Measurements from ENCODE around the gene LENEP.
"Not testable (repeated sequence)": the region's sequence is repeated elsewhere in the genome, so short reads cannot be mapped to it uniquely, and the experiment has no call there.

The LENEP gene

GRCh38 chr1:154972517-154973343 is 20.7 kb upstream of the LENEP start:
- in situ Hi-C loops (cut with MboI; ENCODE audit: low pct_unique_long_range_greater_than_20kb, low sequenced_read_pairs) = no loop called here
- no peak for DNase-seq

DNA sequence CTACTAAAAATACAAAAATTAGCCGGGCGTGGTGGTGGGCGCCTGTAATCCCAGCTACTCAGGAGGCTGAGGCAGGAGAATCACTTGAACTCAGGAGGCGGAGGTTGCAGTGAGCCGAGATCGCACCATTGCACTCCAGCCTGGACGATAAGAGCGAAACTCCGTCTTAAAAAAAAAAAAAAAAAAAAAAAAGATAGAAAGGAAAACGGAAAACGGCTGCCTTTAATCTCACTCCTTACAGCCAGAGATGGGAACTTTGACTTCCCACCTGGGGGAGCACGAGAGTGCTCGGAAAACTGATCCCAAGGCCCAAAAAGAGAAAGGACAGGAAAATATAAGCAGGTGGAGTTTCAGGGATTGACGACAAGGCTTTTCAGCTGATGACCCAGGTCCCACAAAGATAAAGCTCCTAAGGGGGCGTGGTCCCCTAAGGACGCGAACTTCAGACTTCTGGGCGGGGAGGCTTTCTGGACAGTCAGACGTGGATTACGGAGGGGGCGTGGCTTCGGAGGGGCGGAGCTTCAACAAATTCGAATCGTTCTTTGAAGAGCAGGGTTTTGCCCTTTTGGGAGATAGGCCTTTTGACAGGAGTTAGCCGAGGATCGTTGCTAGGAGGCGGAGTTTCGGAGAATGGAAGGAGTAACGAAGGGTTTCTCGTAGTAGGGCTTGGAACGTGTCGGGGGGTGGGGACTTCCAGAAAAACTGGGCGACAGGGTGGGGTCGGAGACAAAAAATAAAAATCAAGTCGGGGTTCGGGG is 19.9 kb upstream of the LENEP start:
- in situ Hi-C loops (cut with MboI; ENCODE audit: low pct_unique_long_range_greater_than_20kb, low sequenced_read_pairs) = no loop called here
- peak; percentile 93 for DNase-seq

- in situ Hi-C loops (cut with MboI; ENCODE audit: low pct_unique_long_range_greater_than_20kb, low sequenced_read_pairs) = no loop called here
- peak; percentile 99 for DNase-seq
Observed at GRCh38 chr1:154974102-154974807, 19.1 kb upstream of the LENEP start, which contains the start of gene CKS1B. Gene CKS1B (plus strand): TSS chr1:154974681. CDS start chr1:154974746, 65 bp downstream.

GRCh38 chr1:154974808-154975408 is 18.5 kb upstream of the LENEP start:
- peak; percentile 97 for DNase-seq
- in situ Hi-C loops (cut with MboI; ENCODE audit: low pct_unique_long_range_greater_than_20kb, low sequenced_read_pairs) = no loop called here

DNA sequence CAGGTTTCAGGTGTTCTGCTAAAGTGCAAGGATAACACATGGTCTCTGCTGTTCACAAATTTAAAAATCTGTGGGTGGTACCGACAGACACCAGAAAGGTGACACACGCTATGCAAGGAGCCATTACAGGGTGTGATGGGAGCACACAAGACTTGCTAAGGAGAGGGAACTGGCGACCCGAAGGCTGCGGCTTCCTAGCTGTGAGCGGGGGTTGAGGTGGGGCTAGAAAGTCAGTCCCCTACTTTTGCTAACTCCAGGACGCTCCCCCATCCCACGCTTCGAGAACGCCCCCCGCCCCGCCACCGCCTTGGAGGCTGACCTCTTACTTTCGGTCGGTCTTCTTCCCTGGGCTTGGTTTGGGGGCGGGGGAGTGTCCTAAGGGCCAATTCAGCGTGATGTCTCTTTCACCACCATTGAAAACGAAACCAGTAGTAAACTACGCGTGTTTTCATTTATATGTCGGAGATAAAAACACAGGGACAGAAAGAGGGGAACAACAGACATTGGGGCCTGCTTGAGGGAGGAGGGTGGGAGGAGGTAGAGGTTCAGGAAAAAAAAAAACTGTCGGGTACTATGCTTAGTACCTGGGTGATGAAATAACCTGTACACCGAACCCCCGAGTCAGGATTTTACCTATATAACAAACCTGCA is 17.9 kb upstream of the LENEP start:
- no peak for DNase-seq
- in situ Hi-C loops (cut with MboI; ENCODE audit: low pct_unique_long_range_greater_than_20kb, low sequenced_read_pairs) = no loop called here

- in situ Hi-C loops (cut with MboI; ENCODE audit: low pct_unique_long_range_greater_than_20kb, low sequenced_read_pairs); DNase-seq: not testable (repeated sequence)
Observed at GRCh38 chr1:154977762-154978161, 15.6 kb upstream of the LENEP start.

GRCh38 chr1:154978360-154978759 is 15.0 kb upstream of the LENEP start:
- no peak for DNase-seq
- in situ Hi-C loops (cut with MboI; ENCODE audit: low pct_unique_long_range_greater_than_20kb, low sequenced_read_pairs) = no loop called here

GRCh38 chr1:154982341-154982740 is 11.0 kb upstream of the LENEP start:
- in situ Hi-C loops (cut with MboI; ENCODE audit: low pct_unique_long_range_greater_than_20kb, low sequenced_read_pairs) = no loop called here
- DNase-seq = no peak

DNA sequence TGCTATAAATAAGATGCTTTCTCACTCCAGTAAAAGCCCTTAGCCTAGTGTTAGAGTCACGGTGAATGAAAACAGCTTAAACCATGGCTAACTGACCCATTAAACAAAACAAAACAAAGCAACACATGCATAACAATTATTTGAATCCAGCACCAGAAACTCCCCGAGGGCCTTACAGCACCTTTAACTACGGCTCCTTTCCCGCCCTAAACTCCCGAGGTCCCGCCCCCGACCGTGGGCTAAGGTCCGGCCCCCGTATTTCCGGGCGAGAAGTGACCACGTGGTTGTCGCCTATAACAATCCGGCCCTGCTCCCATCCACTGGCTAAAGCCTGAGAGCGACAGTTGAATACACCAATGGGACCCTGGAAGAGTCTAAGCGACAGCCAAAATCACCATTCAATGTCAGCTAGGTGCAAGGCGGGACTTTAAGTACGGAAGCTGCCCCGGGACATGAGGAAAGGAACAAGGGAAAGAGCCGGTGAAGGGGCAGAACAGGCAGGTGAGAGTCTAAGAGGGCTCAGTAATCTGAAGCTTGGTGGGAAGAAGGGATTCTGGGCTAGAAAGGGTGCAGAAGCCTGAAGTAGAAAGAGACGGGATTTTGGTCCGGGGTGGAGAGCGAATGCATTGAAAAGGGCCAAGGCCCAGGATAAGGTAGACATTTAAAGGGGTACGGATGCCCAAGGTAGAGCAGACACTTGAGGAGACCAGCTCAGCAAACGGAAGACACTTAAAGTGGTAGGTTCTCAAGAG is 10.3 kb upstream of the LENEP start, which contains the start of gene FLAD1:
FLAD1 (plus strand) TSS at position 448 of the 752 bp plus-strand sequence. CDS start 351 bp downstream, outside the sequence.
- in situ Hi-C loops (cut with MboI; ENCODE audit: low pct_unique_long_range_greater_than_20kb, low sequenced_read_pairs) = no loop called here
- peak; percentile 100 for DNase-seq

DNA sequence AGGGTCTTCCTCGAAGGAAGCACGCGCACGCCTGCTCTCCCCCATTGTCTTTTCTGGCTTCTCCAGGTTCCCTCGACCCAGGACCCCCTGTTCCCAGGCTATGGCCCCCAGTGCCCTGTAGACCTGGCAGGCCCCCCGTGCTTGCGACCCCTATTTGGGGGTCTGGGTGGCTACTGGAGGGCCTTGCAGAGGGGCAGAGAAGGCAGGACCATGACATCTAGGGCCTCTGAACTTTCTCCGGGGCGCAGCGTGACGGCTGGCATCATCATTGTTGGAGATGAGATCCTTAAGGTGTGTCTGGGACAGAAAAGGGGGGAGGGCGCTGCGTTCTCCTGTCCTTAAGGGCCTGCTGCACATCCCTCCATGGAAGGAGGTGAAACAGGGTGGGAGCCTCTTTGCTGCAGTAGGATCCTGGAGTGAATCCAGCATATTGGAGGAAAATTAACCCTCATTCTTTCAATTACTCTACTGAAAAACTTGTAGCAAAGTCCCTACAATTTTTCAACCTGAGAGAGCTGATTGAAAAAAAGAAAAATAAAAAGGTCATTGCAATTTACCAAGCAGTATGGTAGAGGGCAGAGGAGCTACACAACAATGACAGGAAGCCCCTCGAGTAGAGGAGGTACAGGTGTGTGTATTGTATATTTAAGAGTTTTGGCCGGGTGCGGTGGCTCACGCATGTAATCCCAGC is 9.5 kb upstream of the LENEP start:
- in situ Hi-C loops (cut with MboI; ENCODE audit: low pct_unique_long_range_greater_than_20kb, low sequenced_read_pairs) = no loop called here

DNA sequence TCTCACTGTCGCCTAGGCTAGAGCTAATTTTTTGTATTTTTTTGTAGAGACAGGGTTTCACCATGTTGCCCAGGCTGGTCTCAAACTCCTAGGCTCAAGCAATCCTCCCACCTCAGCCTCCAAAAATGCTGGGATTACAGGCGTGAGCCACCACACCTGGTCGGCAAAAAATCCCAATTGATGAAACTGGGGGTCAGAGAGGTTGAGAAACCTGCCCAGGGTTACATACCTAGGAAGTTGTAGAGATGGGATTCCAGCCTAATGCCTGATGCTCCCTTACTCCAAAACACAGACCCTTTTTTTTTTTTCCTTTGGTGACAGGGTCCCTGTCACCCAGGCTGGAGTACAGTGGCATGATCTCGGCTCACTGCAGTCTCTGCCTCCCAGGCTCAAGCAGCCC is 6.7 kb upstream of the LENEP start:
- in situ Hi-C loops (cut with MboI; ENCODE audit: low pct_unique_long_range_greater_than_20kb, low sequenced_read_pairs); DNase-seq: not testable (repeated sequence)

More for the DNA sequence above, 9.5 kb upstream of the LENEP start:
- DNase-seq = no peak

- in situ Hi-C loops (cut with MboI; ENCODE audit: low pct_unique_long_range_greater_than_20kb, low sequenced_read_pairs) = no loop called here
Observed at GRCh38 chr1:154987326-154987725, 6.1 kb upstream of the LENEP start.

GRCh38 chr1:154988058-154988954 is 5.1 kb upstream of the LENEP start:
- in situ Hi-C loops (cut with MboI; ENCODE audit: low pct_unique_long_range_greater_than_20kb, low sequenced_read_pairs) = no loop called here

More at GRCh38 chr1:154987326-154987725, 6.1 kb upstream of the LENEP start:
- no peak for DNase-seq

DNA sequence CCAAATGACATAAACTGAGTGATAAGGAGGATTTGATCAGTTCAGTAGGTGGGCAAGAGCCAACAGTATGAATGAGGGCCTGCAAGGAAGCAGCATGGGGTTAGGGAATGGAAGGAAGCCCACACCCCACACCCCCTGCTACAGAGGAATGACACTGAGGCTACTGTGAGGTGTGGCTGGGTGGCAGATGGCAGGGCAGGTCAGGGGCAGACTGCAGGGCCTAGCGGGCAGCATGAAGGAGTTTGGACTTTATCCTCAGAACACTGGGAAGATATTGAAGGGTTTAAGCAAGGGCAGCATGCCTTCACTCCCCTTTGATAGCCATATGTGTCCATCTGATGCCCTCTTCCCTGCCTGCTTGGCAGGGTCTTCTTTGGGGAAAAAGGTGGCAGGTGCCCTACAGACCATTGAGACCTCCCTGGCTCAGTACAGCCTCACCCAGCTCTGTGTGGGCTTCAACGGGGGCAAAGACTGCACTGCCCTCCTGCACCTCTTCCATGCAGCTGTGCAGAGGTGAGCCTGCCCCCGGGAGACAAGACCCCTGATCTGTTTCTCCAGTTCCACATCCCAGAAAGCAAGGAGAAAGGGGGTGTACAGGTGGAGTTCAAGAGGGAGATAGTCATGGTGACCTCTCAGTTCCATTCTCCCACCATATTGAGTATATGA is 4.1 kb upstream of the LENEP start:
- in situ Hi-C loops (cut with MboI; ENCODE audit: low pct_unique_long_range_greater_than_20kb, low sequenced_read_pairs) = no loop called here

More at GRCh38 chr1:154988058-154988954, 5.1 kb upstream of the LENEP start:
- no peak for DNase-seq

GRCh38 chr1:154990276-154990675 is 3.1 kb upstream of the LENEP start:
- DNase-seq = no peak
- in situ Hi-C loops (cut with MboI; ENCODE audit: low pct_unique_long_range_greater_than_20kb, low sequenced_read_pairs) = no loop called here

More for the DNA sequence above, 4.1 kb upstream of the LENEP start:
- no peak for DNase-seq

Measured in KBM-7 (cell line).